WERI-Rb-1 (cell line): ENCODE data around the gene CHN1.

Source experiments
- DNase-seq: peaks from one replicate; pipeline ENCODE4 v3.0.0-alpha.2; 2020
- H3K27ac ChIP-seq: fragments of 250-450 bp; sonication (Bioruptor Pico); 2 replicates; pipeline ENCODE4 v1.5.1; 2020; ENCODE audit warnings: mild to moderate bottlenecking, moderate library complexity
- H3K27me3 ChIP-seq: fragments of 250-450 bp; sonication (Bioruptor Pico); 2 replicates; pipeline ENCODE4 v1.5.1; 2021; ENCODE audit warnings: mild to moderate bottlenecking, low read depth, moderate library complexity; ENCODE audit not compliant: insufficient read depth, severe bottlenecking
- H3K36me3 ChIP-seq: fragments of 250-450 bp; sonication (Bioruptor Pico); 2 replicates; pipeline ENCODE4 v1.5.1; 2020; ENCODE audit warnings: mild to moderate bottlenecking, moderate library complexity
- H3K4me3 ChIP-seq: 2 replicates; pipeline ENCODE4 v1.5.1; 2011; ENCODE audit warnings: low read depth, mild to moderate bottlenecking, control low read depth, low read length
- H3K9me3 ChIP-seq: fragments of 250-450 bp; sonication (Bioruptor Pico); 2 replicates; pipeline ENCODE4 v1.5.1; 2021; ENCODE audit warnings: mild to moderate bottlenecking, moderate library complexity; ENCODE audit not compliant: severe bottlenecking
- TF ChIP-seq, protein P1 (sequence below): IDR thresholded peaks from 2 replicates; pipeline ENCODE4 v1.5.1; 2011; ENCODE audit warnings: low read depth, mild to moderate bottlenecking, control low read depth, inconsistent platforms, low read length

The CHN1 gene, protein sequence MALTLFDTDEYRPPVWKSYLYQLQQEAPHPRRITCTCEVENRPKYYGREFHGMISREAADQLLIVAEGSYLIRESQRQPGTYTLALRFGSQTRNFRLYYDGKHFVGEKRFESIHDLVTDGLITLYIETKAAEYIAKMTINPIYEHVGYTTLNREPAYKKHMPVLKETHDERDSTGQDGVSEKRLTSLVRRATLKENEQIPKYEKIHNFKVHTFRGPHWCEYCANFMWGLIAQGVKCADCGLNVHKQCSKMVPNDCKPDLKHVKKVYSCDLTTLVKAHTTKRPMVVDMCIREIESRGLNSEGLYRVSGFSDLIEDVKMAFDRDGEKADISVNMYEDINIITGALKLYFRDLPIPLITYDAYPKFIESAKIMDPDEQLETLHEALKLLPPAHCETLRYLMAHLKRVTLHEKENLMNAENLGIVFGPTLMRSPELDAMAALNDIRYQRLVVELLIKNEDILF

DNA sequence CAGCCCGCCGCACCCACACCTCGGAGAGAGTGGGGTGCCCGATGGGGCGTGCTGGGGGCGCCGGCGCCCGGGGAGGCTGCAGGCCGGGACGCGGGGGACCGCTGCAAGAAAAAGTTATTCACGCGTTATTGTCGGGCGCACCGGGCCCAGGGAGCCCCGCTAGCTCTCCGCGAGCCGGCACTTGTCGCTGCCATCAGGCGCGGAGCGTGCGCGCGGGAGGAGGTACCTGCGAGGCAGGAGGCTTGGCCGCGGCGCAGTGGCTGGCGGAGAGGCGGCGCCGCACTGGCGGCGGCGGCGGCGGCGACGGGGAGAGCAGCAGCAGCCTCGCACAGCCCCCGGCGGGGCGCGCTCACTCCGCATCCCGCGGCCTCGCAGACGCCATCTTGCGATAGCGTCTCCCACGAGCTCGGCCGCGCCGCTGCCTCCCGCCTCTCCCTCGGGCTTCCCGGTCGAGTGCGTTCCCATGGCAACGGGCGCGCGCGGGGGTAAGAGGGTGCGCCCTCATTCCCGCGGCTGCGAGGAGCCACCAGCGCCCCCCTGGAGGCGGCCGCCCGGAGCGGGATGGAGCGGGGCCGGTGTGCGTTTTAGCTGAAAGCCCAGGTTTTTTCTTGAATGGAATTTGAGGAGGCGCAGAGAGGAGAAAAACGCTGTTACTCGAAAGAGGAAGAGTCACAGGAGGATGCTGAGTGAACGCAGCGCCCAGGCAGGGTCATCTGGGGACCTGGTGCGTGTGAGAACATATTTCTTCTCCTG lies at the start of gene CHN1:
Gene CHN1 (minus strand): TSS at position 402 of the 753 bp plus-strand sequence. CDS start 469 bp downstream, outside the sequence.
- H3K36me3 ChIP-seq = peaks cover 3% of the 10 kb centered on the region; the same call in 1 of the 2 replicates
- H3K4me3 ChIP-seq = peak within 1 kb of the TSS; percentile 94
- no peaks in the 10 kb centered on the region for H3K9me3 ChIP-seq
- peak; percentile 95 for DNase-seq
- TF ChIP-seq, protein P1, sequence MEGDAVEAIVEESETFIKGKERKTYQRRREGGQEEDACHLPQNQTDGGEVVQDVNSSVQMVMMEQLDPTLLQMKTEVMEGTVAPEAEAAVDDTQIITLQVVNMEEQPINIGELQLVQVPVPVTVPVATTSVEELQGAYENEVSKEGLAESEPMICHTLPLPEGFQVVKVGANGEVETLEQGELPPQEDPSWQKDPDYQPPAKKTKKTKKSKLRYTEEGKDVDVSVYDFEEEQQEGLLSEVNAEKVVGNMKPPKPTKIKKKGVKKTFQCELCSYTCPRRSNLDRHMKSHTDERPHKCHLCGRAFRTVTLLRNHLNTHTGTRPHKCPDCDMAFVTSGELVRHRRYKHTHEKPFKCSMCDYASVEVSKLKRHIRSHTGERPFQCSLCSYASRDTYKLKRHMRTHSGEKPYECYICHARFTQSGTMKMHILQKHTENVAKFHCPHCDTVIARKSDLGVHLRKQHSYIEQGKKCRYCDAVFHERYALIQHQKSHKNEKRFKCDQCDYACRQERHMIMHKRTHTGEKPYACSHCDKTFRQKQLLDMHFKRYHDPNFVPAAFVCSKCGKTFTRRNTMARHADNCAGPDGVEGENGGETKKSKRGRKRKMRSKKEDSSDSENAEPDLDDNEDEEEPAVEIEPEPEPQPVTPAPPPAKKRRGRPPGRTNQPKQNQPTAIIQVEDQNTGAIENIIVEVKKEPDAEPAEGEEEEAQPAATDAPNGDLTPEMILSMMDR = no peak
- no peaks in the 10 kb centered on the region for H3K27me3 ChIP-seq
- peak within 1 kb of the TSS; percentile 96 for H3K27ac ChIP-seq

DNA sequence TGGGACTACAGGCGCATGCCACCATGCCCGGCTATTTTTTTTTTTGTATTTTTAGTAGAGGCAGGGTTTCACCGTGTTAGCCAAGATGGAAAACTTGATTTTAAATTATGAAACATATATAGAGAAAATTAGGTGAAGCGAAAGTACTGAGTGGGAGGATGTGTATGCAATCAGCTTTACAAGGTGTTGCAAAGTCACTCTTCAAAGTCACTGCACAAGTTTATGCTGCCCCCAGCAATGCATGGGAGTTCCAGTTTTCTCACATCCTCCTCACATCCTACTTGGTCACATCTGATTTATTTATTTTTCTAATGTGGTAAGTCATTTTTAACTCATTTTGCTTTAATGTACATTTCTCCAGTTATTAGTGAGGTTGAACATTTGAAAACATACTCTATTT lies 49.2 kb upstream of the CHN1 start:
- Histone ChIP-seq H3K9me3 (no peaks in the 10 kb centered on the region), H3K27ac (no peak overlapping the region), H3K27me3 (no peaks in the 10 kb centered on the region), H3K36me3 (no peaks in the 10 kb centered on the region), H3K4me3 (no peak overlapping the region)
- no peak for DNase-seq
- TF ChIP-seq, protein P1 = no peak

DNA sequence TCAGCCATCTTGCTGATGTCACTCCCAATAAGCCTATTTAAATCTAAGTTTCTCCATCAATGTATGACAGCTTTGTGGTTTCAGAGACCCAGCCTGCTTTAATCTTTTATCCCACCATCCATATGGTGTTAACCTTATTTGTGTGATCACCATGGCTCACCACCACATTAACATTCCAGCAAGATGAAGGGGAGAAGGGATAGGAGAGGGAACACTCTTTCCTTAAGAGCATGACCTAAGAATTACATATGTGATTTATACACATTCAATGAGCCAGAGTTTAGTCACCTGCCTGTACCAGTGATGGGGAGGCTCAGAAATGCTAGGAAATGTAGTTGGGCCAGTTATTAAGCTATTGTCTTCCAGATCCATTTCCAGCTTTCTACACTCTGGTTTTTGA lies 44.5 kb upstream of the CHN1 start:
- H3K27ac ChIP-seq = no peak overlapping the region
- H3K36me3 ChIP-seq = no peaks in the 10 kb centered on the region
- H3K9me3 ChIP-seq = no peaks in the 10 kb centered on the region
- TF ChIP-seq, protein P1 = no peak
- no peak for DNase-seq
- no peaks in the 10 kb centered on the region for H3K27me3 ChIP-seq
- H3K4me3 ChIP-seq = no peak overlapping the region

DNA sequence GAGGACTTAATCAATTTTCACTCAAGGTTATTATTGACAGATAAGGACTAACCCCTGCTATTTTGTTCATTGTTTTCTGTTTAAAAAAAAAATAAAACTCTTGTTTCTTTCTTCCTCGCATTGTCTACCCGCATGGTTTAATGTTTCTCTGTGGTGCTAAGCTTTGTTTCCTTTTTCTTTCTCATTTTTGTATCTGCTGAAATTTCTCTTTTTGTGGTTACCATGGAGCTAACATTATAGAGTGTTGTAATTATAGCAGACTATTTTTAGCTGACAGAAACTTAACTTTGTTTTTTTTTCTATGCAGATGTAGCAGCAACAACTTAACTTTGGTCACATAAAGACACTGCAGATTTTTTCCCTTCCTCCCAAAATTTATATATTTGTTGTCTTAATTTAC lies 43.1 kb upstream of the CHN1 start:
- no peak for DNase-seq
- Histone ChIP-seq H3K36me3 (no peaks in the 10 kb centered on the region), H3K27ac (no peak overlapping the region), H3K4me3 (no peak overlapping the region), H3K9me3 (no peaks in the 10 kb centered on the region), H3K27me3 (no peaks in the 10 kb centered on the region)
- TF ChIP-seq, protein P1 = no peak

DNA sequence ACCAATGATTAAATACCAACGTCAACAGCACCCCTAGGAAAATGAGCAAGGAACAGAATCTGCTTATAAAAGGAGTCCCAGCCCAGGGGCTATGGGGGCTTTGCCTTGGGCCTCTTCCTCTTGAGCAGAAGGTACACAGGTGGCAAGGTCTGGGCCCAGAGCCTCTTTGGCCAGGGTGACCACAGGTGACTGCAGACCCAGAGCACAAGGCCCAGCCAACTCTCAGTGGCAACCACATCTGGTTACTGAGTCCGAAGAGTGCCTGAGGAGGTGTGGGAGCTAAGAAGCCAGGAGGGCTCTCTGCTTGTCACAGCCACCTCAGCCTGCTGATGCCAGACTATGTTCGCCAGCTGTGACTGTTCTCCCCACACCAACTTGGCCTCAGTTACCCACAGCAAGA lies 34.3 kb upstream of the CHN1 start:
- Histone ChIP-seq H3K27me3 (no peaks in the 10 kb centered on the region), H3K9me3 (no peaks in the 10 kb centered on the region), H3K36me3 (no peaks in the 10 kb centered on the region), H3K4me3 (no peak overlapping the region), H3K27ac (no peak overlapping the region)
- no peak for DNase-seq
- TF ChIP-seq, protein P1 = no peak
